DMS53 treated with DMSO at 0.1 percent for 48 hours (cell line): ENCODE data around the gene IL10RB.
"Not testable (repeated sequence)": the region's sequence is repeated elsewhere in the genome, so short reads cannot be mapped to it uniquely, and the experiment has no call there.

ENCODE experiments used
- DNase-seq: peaks from one replicate; lab custom pipeline; 2025; ENCODE audit not compliant: unreplicated experiment; lab: John Stamatoyannopoulos, UW

IL10RB gene

DNA sequence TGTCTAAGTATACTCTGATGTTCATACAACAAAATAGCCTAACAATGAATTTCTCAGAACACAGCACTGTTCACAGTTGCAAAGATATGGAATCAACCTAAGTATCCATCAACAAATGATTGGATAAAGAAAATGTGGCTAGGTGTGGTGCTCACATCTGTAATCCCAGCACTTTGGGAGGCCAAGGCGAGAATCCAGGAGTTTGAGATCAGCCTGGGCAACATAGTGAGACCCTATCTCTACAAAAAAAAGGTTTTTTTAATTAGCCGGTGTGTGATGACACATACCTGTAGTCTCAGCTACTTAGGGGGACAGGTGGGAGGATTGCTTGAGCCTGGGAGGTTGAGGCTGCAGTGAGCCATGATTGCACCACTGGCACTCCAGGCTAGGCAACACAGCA is 25.8 kb upstream of the IL10RB start:
- DNase-seq, result no peak

- DNase-seq, result no peak
These were observed 24.3 kb upstream of the IL10RB start for GRCh38 chr21:33241846-33242245.

DNA sequence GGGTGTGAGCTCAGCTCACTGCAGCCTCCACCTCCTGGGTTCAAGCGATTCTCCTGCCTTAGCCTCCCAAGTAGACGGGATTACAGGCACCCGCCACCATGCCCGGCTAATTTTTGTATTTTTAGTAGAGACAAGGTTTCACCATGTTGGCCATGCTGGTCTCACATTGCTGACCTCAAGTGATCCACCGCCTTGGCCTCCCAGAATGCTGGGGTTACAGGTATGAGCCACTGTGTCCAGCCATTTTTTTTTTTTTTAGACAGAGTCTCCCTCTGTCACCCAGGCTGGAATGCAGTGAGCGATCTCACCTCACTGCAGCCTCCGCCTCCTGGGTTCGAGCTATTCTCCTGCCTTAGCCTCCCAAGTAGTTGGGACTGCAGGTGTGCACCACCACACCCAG is 23.3 kb upstream of the IL10RB start:
- DNase-seq, result not testable (repeated sequence)

DNA sequence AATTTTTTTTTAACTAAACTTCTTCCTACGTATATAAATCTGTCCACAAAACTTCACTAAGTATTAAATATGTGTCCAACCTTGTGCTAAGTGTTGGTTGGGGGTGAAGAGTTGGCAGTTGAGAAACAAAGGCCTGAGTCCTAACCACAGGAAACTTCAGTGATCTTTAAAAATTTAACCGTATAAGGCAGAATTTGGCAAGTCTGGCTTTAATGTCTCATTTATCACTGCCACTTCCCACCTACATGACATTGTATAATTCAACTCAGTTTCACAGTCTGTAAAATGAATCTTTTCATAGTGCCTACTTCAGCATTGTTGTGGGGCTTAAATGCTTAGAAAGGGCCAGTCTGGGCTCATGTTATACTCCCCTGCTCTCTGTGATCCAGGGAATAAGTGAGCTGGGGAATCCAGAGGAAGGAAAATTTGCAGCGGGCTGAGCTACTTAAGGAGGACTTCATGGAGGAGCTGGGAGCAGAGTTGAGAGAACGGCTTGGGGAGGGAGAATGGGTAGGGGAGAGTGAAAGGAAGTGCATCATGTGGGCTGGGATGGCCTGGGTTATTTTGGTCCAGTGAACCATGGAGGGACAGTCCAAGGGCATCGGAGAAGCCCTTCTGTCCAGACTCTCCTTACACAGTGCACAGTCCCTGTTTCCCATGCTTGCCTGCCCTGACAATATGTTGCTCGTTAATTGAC is 21.9 kb upstream of the IL10RB start:
- DNase-seq, result no peak

DNA sequence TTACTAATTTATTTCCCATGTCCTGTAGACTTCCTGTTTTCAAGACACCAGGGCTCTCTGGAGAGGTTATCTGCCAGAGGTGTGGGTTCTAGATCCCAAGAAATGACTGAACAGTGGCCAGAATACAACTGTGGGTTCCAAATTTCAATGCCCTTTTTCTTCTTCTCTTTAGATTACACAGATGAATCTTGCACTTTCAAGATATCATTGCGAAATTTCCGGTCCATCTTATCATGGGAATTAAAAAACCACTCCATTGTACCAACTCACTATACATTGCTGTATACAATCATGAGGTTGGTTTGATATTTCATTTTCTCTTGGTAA is 21.4 kb upstream of the IL10RB start:
- DNase-seq, result no peak

DNA sequence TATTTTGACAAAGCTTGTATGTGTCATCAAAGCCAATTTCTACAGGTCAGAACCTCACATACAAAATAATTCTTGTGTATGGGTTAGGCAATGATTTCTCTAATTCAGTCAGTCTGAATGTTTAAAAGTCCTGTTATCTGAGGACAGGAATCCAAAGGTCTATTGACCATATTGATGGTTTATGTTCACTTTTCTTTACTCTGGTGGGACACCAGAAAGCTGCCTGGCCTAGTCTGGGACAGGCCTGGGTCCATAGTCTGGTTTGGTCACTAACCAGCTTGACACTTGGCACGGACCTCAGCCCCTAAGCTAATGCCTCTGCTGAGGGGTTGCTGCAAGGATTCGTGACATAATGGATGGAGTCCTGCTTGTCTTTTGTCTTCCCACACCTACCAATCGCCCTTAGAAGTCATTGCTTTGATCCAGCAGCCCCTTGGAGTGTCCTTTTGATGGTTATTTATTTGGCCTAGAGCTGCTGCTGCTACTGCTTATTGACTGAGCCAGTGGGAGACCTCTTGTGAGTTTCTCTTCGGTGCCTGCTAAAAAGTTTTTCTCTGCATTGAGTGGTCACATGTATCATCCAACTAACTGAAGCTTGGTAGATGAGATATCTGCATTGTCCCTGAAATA is 20.8 kb upstream of the IL10RB start:
- no peak for DNase-seq

DNA sequence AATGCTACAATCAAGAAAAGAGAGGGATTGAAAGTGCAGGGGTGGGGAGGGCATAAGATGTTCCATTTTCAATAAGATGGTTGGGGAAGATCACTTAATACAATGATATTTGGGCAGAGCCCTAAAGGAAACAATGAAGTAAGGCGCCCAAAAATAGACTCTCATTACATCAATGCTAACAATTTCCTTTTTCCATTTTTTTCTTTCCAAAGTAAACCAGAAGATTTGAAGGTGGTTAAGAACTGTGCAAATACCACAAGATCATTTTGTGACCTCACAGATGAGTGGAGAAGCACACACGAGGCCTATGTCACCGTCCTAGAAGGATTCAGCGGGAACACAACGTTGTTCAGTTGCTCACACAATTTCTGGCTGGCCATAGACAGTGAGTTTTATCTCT is 19.7 kb upstream of the IL10RB start:
- no peak for DNase-seq

- DNase-seq, result no peak
These were observed 19.2 kb upstream of the IL10RB start for GRCh38 chr21:33246963-33247362.

DNA sequence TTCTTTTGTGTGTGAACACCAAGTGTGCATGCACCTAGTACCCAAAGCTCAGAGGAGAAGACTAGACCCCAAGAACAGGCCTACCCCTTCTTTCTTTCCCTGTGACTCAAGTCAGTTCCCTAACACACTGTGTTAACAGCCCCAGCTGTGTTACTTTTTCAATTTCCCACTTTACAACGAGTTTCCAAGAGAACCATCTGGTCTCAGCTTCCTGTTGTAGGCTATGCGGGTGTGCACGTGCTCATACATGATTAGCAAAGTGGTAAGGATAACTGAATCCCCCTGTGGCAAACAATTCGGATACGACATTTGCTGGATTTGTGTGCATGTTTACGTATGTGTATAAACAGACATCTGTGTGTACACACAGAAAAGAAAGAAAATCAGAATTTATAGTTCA is 18.6 kb upstream of the IL10RB start:
- DNase-seq, result no peak

DNA sequence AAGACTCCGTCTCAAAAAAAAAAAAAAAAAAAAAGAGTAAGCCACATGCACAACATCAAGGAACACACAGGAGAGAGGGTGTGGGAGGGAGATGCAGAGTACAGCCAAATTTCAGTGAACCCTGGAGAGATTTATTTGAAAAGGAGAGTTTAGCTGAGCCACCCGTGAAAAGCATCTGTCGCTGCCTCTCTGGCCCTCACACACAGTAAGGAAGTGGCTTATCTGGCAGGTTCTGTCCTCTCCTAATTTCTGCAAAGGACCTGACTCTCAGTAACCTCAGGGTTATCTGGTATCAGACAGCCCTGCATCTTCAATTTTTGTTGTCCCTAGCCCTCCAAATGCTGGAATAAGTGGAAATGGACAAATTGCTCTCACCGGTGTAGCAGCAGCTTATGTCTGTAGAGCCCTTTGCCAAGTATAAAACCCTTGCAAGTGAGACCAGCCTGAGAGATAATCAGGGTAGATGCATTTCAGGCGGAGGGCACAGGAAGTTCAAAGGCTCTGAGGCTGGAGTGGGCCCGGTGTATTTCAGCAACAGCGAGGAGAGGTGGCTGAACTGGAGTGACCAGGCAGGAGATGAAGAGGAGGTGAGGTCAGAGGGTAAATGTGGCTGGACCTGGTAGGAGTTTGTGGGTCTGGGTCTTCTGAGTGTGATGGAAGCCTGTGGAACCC is 16.7 kb upstream of the IL10RB start:
- no peak for DNase-seq

DNA sequence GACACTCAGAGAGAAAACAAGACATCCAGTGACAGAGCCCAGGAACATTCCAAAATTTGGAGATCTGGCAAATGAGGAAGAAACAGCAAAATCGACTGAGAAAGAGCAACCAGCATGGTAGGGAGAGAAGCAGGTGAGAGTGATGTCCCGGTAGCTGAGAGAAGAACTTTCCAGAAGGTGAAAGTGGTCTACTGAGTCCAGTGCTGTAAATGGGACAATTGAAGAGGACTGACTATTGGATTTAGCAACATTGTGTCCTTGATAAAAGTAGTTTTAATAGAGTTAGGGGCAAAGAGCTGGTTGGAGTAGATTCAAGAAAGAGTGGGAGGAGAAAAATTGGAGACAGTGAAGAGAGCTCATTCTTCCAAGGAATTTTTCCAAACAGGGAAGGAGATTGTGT is 15.0 kb upstream of the IL10RB start:
- DNase-seq, result no peak

GRCh38 chr21:33253382-33253781 is 12.8 kb upstream of the IL10RB start:
- DNase-seq, result not testable (repeated sequence)

- DNase-seq, result no peak
These were observed 11.4 kb upstream of the IL10RB start for GRCh38 chr21:33254766-33255165.

DNA sequence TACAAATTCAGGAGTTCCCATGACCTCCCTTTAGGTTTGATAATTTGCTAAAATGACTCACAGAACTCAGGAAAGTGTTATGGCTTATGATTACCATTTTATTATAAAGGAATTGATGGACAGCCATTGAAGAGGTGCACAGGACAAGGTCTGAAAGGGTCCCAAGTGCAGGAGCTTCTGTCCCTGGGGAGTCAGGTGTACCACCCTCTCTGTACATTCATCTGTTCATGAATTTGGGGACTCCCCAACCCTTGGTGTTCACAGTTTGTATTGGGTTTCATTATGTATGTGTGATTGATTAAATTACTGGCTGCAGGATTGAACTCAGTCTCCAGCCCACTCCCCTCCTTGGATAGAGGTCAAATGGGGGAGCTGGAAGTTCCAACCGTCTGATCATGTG is 10.8 kb upstream of the IL10RB start:
- DNase-seq, result no peak

DNA sequence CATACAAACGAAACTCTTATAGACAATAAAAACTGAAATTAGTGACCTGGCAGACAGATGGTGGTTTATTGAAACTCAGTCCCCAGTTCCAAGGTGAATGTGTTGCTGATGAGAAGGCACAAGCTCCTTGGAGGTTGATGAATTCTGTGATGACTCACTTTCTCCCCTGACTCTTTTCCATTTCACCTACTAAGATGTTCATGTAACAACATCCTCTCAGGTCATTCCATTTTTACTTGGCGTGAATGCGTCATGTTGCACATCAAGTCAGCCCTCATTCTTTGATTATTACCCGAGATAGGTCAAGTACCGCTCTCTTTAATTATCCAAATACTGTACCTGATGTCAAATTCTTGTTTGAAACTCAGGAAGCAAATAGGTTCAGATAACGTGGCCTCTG is 10.1 kb upstream of the IL10RB start:
- DNase-seq, result no peak

DNA sequence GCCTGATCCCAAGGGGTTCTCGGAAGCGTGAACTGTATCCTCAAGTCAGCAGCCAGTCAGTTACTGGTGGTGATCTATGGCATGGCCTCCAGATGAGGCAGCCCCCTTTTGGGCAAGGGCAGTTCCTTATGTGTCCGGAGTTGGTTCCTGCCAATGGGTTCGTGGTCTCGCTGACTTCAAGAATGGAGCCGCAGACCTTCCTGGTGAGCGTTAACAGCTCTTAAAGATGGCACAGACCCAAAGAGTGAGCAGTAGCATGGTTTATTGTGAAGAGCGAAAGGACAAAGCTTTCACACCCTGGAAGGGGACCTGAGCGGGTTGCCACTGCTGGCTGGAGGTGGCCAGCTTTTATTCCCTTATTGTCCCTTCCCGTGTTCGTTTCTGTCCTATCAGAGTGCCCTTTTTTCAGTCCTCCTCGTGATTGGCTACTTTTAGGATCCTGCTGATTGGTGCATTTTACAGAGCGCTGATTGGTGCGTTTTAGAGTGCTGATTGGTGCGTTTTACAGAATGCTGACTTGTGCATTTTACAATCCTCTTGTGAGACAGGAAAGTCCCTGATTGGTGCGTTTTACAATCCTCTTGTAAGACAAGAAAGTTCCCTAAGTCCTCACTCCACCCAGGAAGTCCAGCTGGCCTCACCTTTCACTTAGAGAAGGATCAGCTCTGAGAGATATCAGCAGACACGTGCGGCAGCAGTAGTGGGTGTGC is 8.9 kb upstream of the IL10RB start:
- DNase-seq, result no peak

- no peak for DNase-seq
These were observed 7.7 kb upstream of the IL10RB start for GRCh38 chr21:33258475-33258874.

DNA sequence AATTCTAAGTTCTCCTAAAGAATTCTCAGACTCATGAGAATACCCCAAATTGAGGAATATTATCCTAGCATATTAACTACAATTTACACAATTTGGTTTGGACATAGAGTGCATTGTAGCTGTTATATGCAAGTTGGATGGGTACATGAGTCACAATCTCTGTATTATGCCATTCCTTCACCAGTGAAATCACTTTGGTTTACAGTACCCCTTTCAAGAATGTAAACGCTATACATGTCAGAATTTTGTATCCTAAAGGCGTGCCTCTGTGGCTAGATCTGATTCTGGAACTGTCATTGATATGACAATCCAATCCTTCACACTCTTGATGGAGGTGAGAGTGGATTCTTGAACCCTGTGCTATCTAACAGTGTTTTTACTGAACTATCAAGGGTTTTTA is 6.7 kb upstream of the IL10RB start:
- DNase-seq, result no peak

DNA sequence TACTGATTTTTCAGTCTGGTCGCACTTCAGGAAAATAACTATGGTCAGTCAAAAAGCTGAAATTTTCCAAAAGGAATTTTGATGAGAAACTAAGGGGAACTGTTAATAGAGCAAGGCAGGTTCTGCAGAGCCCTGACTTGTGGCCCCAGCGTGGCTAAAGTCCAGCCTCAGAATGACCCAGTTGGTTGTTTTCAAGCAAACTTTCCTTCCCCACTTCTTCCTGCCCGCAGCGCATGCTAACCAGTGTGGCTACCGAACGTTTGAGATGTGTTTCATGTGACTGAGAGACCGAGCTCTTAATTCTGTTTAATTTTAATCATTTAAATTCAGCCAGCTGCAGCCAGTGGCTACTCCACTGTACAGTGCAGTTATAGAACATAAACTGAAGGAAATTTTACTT is 6.2 kb upstream of the IL10RB start:
- no peak for DNase-seq

GRCh38 chr21:33261635-33262034 is 4.5 kb upstream of the IL10RB start:
- DNase-seq, result no peak

DNA sequence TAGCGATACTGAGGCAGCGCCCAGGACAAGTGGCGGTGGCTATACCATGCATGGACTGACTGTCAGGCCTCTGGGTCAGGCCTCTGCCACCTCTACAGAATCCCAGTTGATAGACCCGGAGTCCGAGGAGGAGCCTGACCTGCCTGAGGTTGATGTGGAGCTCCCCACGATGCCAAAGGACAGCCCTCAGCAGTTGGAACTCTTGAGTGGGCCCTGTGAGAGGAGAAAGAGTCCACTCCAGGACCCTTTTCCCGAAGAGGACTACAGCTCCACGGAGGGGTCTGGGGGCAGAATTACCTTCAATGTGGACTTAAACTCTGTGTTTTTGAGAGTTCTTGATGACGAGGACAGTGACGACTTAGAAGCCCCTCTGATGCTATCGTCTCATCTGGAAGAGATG is 3.2 kb upstream of the IL10RB start:
- DNase-seq, result no peak

- no peak for DNase-seq
These were observed 1.6 kb upstream of the IL10RB start for GRCh38 chr21:33264561-33264960.
